Neural cell (in vitro differentiated cells): ENCODE results near the gene TMEM236. TPM values are rescaled to one million over a fixed set of nuclear protein-coding genes. Genes with fewer than 3 reads are reported as not detected.

Source experiments
- H2AFZ ChIP-seq: fragments of 200-600, 300-800 bp; sonication (generic), shearing (Covaris generic); 2 replicates; pipeline ENCODE4 v1.6.0; 2014; ENCODE audit warnings: low read depth, mild to moderate bottlenecking, antibody characterized with exemption, low read length, moderate library complexity
- H3F3A ChIP-seq: fragments of 200-600 bp; shearing (Covaris generic); 2 replicates; pipeline ENCODE4 v1.6.1; 2016; ENCODE audit warnings: mild to moderate bottlenecking, moderate library complexity, mixed read lengths, antibody characterized with exemption, low read length; ENCODE audit not compliant: insufficient read depth, poor library complexity, severe bottlenecking
- H3K27ac ChIP-seq: fragments of 200-600, 300-800 bp; sonication (generic), shearing (Covaris generic); 2 replicates; pipeline ENCODE4 v1.5.1; 2014; ENCODE audit warnings: mild to moderate bottlenecking, low read length, moderate library complexity
- H3K27me3 ChIP-seq: fragments of 300-800, 200-600 bp; sonication (generic), shearing (Covaris generic); 2 replicates; pipeline ENCODE4 v1.6.0; 2014; ENCODE audit warnings: mild to moderate bottlenecking, low read depth, low read length, moderate library complexity; ENCODE audit not compliant: insufficient read depth
- H3K36me3 ChIP-seq: fragments of 300-800, 200-600 bp; sonication (generic), shearing (Covaris generic); 2 replicates; pipeline ENCODE4 v1.5.1; 2014; ENCODE audit warnings: mild to moderate bottlenecking, antibody characterized with exemption, low read length, moderate library complexity; ENCODE audit not compliant: insufficient read depth
- H3K4me2 ChIP-seq: fragments of 300-800, 200-600 bp; sonication (generic), shearing (Covaris generic); 2 replicates; pipeline ENCODE4 v1.6.0; 2014; ENCODE audit warnings: mild to moderate bottlenecking, low read length
- H3K4me3 ChIP-seq: fragments of 300-800, 200-600 bp; sonication (generic), shearing (Covaris generic); 2 replicates; pipeline ENCODE4 v1.5.1; 2014; ENCODE audit warnings: mild to moderate bottlenecking, low read length, moderate library complexity
- H3K79me2 ChIP-seq: fragments of 200-600 bp; shearing (Covaris generic); replicated peaks from 2 replicates; pipeline ENCODE4 v1.6.0; 2014; ENCODE audit warnings: mild to moderate bottlenecking, low read length, moderate library complexity; ENCODE audit not compliant: insufficient read depth
- H3K9ac ChIP-seq: fragments of 300-800, 200-600 bp; sonication (generic), shearing (Covaris generic); 2 replicates; pipeline ENCODE4 v1.6.1; 2016; ENCODE audit warnings: mild to moderate bottlenecking, low read length, mixed read lengths
- H3K9me2 ChIP-seq: fragments of 200-600 bp; shearing (Covaris generic); 2 replicates; pipeline ENCODE4 v1.6.1; 2016; ENCODE audit warnings: mild to moderate bottlenecking, low read length, mixed read lengths; ENCODE audit not compliant: insufficient read depth
- H3K9me3 ChIP-seq: fragments of 200-600, 300-800 bp; sonication (generic), shearing (Covaris generic); 2 replicates; pipeline ENCODE4 v1.6.1; 2016; ENCODE audit warnings: mild to moderate bottlenecking, mixed run types, low read length, moderate library complexity, mixed read lengths
- H4K20me1 ChIP-seq: fragments of 200-600 bp; shearing (Covaris generic); 2 replicates; pipeline ENCODE4 v1.6.1; 2016; ENCODE audit warnings: mild to moderate bottlenecking, mixed run types; ENCODE audit not compliant: insufficient read depth
- EP300 ChIP-seq: fragments of 450-650 bp; conservative IDR thresholded peaks from 2 replicates; pipeline ENCODE4 v1.6.1; 2014; ENCODE audit warnings: antibody characterized with exemption, mild to moderate bottlenecking, moderate library complexity; ENCODE audit not compliant: poor library complexity, severe bottlenecking
- EZH2 ChIP-seq: fragments of 200-600, 300-800 bp; shearing (Covaris generic), sonication (generic); IDR thresholded peaks from 2 replicates; pipeline ENCODE4 v1.6.1; 2014; ENCODE audit warnings: antibody characterized with exemption, low read length, borderline replicate concordance, mild to moderate bottlenecking; ENCODE audit not compliant: insufficient read depth, poor library complexity, severe bottlenecking
- MXI1 ChIP-seq: fragments of 450-650 bp; conservative IDR thresholded peaks from 2 replicates; pipeline ENCODE4 v1.6.1; 2014; ENCODE audit warnings: antibody characterized with exemption, mild to moderate bottlenecking; ENCODE audit not compliant: poor library complexity, severe bottlenecking
- POLR2AphosphoS5 ChIP-seq: IDR thresholded peaks from 2 replicates; pipeline ENCODE4 v1.6.1; 2012
- RAD21 ChIP-seq: fragments of 450-650 bp; conservative IDR thresholded peaks from 2 replicates; pipeline ENCODE4 v1.6.1; 2014; ENCODE audit warnings: antibody characterized with exemption, mild to moderate bottlenecking, moderate library complexity
- SMC3 ChIP-seq: fragments of 450-650 bp; conservative IDR thresholded peaks from 2 replicates; pipeline ENCODE4 v1.6.1; 2014; ENCODE audit warnings: antibody characterized with exemption, mild to moderate bottlenecking, moderate library complexity; ENCODE audit not compliant: poor library complexity
- TAF1 ChIP-seq: IDR thresholded peaks from 2 replicates; pipeline ENCODE4 v1.6.1; 2012; ENCODE audit warnings: low read depth
- polyA plus RNA-seq: library from polyadenylated mRNA; depleted of rRNA; stranded (reverse); fragments of >200 nt; gene quantifications from 2 replicates; pipeline ENCODE4 v1.2.3, GENCODE V29; 2014
- TF ChIP-seq, protein P1 (sequence below): IDR thresholded peaks from 2 replicates; pipeline ENCODE4 v1.6.1; 2012; ENCODE audit warnings: borderline replicate concordance
- TF ChIP-seq, protein P2 (sequence below): fragments of 450-650 bp; IDR thresholded peaks from 2 replicates; pipeline ENCODE4 v1.5.1; 2014; ENCODE audit warnings: antibody characterized with exemption, mild to moderate bottlenecking, moderate library complexity; ENCODE audit not compliant: poor library complexity, severe bottlenecking

The TMEM236 gene
- polyA plus RNA-seq, 1 donor from 2014 or later: 0.10 TPM

DNA sequence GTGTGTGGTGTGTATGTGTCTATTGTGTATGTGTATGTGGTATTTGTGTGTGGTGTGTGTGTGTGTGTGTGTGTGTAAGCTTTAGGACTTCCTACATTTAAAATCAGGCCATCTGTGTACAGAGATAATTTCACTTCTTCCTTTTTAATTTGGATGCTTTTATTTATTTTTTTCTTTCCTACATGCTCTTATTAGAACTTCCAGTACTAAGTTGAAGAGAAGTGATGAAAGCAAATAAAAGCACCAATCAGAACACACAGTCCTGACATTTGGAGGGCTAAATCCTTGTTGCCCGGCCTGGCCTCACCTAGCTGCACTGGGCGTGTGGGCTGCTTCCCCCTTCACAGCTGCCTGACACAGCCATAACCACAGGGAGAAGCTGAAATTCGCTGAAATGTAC, 53.3 kb downstream of the TMEM236 start:
- no peaks in the 10 kb centered on the region for H3K9me3 ChIP-seq
- H3K27ac ChIP-seq: no peak overlapping the region
- H3K4me2 ChIP-seq: no peak overlapping the region
- H3F3A ChIP-seq: no peaks in the 10 kb centered on the region
- no peaks in the 10 kb centered on the region for H3K9me2 ChIP-seq
- H3K79me2 ChIP-seq: no peaks in the 10 kb centered on the region
- no peak overlapping the region for H3K4me3 ChIP-seq
- H3K36me3 ChIP-seq: no peaks in the 10 kb centered on the region
- no peak overlapping the region for H3K9ac ChIP-seq
- TF ChIP-seq, protein P1, sequence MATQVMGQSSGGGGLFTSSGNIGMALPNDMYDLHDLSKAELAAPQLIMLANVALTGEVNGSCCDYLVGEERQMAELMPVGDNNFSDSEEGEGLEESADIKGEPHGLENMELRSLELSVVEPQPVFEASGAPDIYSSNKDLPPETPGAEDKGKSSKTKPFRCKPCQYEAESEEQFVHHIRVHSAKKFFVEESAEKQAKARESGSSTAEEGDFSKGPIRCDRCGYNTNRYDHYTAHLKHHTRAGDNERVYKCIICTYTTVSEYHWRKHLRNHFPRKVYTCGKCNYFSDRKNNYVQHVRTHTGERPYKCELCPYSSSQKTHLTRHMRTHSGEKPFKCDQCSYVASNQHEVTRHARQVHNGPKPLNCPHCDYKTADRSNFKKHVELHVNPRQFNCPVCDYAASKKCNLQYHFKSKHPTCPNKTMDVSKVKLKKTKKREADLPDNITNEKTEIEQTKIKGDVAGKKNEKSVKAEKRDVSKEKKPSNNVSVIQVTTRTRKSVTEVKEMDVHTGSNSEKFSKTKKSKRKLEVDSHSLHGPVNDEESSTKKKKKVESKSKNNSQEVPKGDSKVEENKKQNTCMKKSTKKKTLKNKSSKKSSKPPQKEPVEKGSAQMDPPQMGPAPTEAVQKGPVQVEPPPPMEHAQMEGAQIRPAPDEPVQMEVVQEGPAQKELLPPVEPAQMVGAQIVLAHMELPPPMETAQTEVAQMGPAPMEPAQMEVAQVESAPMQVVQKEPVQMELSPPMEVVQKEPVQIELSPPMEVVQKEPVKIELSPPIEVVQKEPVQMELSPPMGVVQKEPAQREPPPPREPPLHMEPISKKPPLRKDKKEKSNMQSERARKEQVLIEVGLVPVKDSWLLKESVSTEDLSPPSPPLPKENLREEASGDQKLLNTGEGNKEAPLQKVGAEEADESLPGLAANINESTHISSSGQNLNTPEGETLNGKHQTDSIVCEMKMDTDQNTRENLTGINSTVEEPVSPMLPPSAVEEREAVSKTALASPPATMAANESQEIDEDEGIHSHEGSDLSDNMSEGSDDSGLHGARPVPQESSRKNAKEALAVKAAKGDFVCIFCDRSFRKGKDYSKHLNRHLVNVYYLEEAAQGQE: no peak
- TF ChIP-seq, protein P2, sequence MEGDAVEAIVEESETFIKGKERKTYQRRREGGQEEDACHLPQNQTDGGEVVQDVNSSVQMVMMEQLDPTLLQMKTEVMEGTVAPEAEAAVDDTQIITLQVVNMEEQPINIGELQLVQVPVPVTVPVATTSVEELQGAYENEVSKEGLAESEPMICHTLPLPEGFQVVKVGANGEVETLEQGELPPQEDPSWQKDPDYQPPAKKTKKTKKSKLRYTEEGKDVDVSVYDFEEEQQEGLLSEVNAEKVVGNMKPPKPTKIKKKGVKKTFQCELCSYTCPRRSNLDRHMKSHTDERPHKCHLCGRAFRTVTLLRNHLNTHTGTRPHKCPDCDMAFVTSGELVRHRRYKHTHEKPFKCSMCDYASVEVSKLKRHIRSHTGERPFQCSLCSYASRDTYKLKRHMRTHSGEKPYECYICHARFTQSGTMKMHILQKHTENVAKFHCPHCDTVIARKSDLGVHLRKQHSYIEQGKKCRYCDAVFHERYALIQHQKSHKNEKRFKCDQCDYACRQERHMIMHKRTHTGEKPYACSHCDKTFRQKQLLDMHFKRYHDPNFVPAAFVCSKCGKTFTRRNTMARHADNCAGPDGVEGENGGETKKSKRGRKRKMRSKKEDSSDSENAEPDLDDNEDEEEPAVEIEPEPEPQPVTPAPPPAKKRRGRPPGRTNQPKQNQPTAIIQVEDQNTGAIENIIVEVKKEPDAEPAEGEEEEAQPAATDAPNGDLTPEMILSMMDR: no peak
- TF ChIP-seq POLR2AphosphoS5 (no peak), SMC3 (no peak), EP300 (no peak), RAD21 (no peak), EZH2 (no peak), TAF1 (no peak), MXI1 (no peak)
- H4K20me1 ChIP-seq: no peaks in the 10 kb centered on the region
- H2AFZ ChIP-seq: no peak overlapping the region
- H3K27me3 ChIP-seq: no peaks in the 10 kb centered on the region

DNA sequence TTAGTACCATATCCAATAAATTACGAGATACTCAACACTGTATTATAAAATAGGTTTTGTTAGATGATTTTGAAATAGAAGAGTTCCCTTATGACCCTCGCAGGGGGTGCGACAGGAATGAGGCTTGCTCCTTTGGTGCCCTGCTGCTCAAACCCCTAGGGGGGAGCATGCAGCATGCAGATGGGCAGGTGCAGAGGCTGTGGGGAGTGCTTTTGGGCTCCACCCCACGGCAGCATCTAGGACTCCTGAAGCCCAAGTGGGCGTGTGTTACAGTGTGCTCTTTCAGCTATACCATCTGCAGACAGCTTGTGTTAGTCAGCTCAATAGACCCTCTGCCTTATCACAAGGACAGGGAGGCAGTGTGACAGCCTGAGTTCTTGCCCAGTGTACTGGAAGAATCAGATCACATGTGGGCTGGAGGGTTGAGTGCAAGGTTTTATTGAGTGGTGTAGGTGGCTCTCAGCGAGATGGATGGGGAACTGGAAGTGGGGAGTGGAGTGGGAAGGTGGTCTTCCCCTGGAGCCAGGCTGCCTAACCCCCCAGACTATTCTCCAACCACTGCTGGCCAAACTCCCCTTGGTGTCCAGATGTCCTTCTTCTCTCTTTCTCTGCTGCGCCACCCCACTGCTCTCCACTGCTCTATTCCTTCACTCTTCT, 54.0 kb downstream of the TMEM236 start:
- H3F3A ChIP-seq: no peaks in the 10 kb centered on the region
- H3K9me2 ChIP-seq: no peaks in the 10 kb centered on the region
- H3K4me2 ChIP-seq: no peak overlapping the region
- no peaks in the 10 kb centered on the region for H3K27me3 ChIP-seq
- no peak overlapping the region for H2AFZ ChIP-seq
- TF ChIP-seq EP300: no peak
- TF ChIP-seq, protein P1: no peak
- TF ChIP-seq RAD21: no peak
- no peak overlapping the region for H3K9ac ChIP-seq
- H3K9me3 ChIP-seq: no peaks in the 10 kb centered on the region
- H3K4me3 ChIP-seq: no peak overlapping the region
- no peaks in the 10 kb centered on the region for H3K36me3 ChIP-seq
- H3K27ac ChIP-seq: no peak overlapping the region
- no peaks in the 10 kb centered on the region for H4K20me1 ChIP-seq
- no peaks in the 10 kb centered on the region for H3K79me2 ChIP-seq
